CD8-positive, alpha-beta memory T cell (primary cell): ENCODE data around the gene PRSS2. TPM values are rescaled to one million over a fixed set of nuclear protein-coding genes. Genes with fewer than 3 reads are reported as not detected.
A peak's percentile ranks its signal among the peaks of the same experiment; 100 is the strongest.
"Not testable (repeated sequence)": the region's sequence is repeated elsewhere in the genome, so short reads cannot be mapped to it uniquely, and the experiment has no call there.

Experiments used
- CTCF ChIA-PET: fragments of 350-600 bp; sonication (Branson Sonifier 250); formaldehyde crosslinking; loops from one replicate; lab custom pipeline; 2021; ENCODE audit warnings: antibody characterized with exemption; lab: Charles Lee
- POLR2A ChIA-PET: fragments of 350-600 bp; sonication (Branson Sonifier 250); formaldehyde crosslinking; loops from one replicate; lab custom pipeline; 2021; ENCODE audit warnings: antibody characterized with exemption; lab: Charles Lee
- DNase-seq, 5 donors: peaks; one replicate each; pipeline versions ENCODE4 v3.0.0 to v3.0.0-alpha.2; 2020 to 2022; ENCODE audit warnings: mixed read lengths in 1 of 5
- H3K27ac ChIP-seq: one replicate; pipeline ENCODE4 v1.7.0; 2013; ENCODE audit warnings: low read depth, mild to moderate bottlenecking, low read length, moderate library complexity
- H3K27me3 ChIP-seq: 2 replicates; pipeline ENCODE4 v1.7.0; 2013; ENCODE audit warnings: low read length, mild to moderate bottlenecking; ENCODE audit not compliant: insufficient read depth, poor library complexity, severe bottlenecking
- H3K36me3 ChIP-seq: 2 replicates; pipeline ENCODE4 v1.7.0; 2013; ENCODE audit warnings: mild to moderate bottlenecking, low read length, moderate library complexity; ENCODE audit not compliant: insufficient read depth
- H3K4me1 ChIP-seq: 2 replicates; pipeline ENCODE4 v1.7.0; 2013; ENCODE audit warnings: mild to moderate bottlenecking, low read length, moderate library complexity; ENCODE audit not compliant: insufficient read depth
- H3K4me3 ChIP-seq: 2 replicates; pipeline ENCODE4 v1.7.0; 2013; ENCODE audit warnings: mild to moderate bottlenecking, low read length
- H3K9me3 ChIP-seq: 2 replicates; pipeline ENCODE4 v1.7.0; 2013; ENCODE audit warnings: mild to moderate bottlenecking, low read length
- H3K27ac Mint-ChIP-seq, 8 donors: one replicate each; pipeline ENCODE4 v1.8.0; 2020 to 2021; ENCODE audit warnings: mixed read lengths in 8 of 8, mild to moderate bottlenecking in 6 of 8, inconsistent platforms in 3 of 8, moderate library complexity in 3 of 8
- H3K27me3 Mint-ChIP-seq, 2 donors: one replicate each; pipeline ENCODE4 v1.8.0; 2020 to 2021; ENCODE audit warnings: mixed read lengths in 2 of 2, mild to moderate bottlenecking in 1 of 2, moderate library complexity in 1 of 2
- H3K36me3 Mint-ChIP-seq, 3 donors: one replicate each; pipeline ENCODE4 v1.8.0; 2020 to 2021; ENCODE audit warnings: mixed read lengths in 3 of 3, inconsistent platforms in 1 of 3, mild to moderate bottlenecking in 1 of 3
- H3K4me1 Mint-ChIP-seq, 3 donors: one replicate each; pipeline ENCODE4 v1.8.0; 2020 to 2021; ENCODE audit warnings: mixed read lengths in 3 of 3, inconsistent platforms in 1 of 3, mild to moderate bottlenecking in 1 of 3
- H3K4me3 Mint-ChIP-seq, 7 donors: one replicate each; pipeline ENCODE4 v1.8.0; 2020 to 2021; ENCODE audit warnings: mixed read lengths in 7 of 7, mild to moderate bottlenecking in 6 of 7, moderate library complexity in 4 of 7, inconsistent platforms in 2 of 7
- H3K9me3 Mint-ChIP-seq, 5 donors: one replicate each; pipeline ENCODE4 v1.8.0; 2020 to 2022; ENCODE audit warnings: mixed read lengths in 5 of 5, mild to moderate bottlenecking in 3 of 5, moderate library complexity in 2 of 5, inconsistent platforms in 1 of 5
- polyA plus RNA-seq: library from polyadenylated mRNA; unstranded; fragments of 300-500 nt; fragmentation: Illumina TruSeq; gene quantifications from one replicate; pipeline ENCODE4 v1.2.3, GENCODE V29; 2021
- total RNA-seq, 2 experiments: library from RNA; stranded (reverse); gene quantifications; one replicate each; pipeline ENCODE4 v1.2.3, GENCODE V29; 2021

PRSS2 gene
- total and polyA plus RNA-seq, 3 experiments from 2014 or later = not detected

DNA sequence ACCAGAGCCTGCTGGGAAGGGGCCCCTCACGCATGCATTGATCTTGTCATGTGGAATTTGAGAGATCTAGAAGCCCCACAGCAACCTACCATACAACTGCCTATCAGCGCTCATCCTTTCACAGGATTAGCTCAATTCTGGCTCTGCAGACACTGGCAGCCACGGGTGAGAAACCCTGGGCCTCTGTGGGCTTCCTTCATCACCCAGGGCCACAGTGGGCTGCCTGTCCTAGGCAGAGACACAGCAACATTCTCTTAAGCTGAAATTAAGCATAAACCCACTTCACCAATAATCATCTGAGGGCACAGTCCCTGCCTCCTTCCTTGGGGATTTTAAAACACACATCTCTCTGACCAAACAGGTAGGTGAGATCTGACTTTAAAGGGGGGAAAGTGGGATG is 3.3 kb upstream of the PRSS2 start:
- no peaks in the 10 kb centered on the region for H3K9me3 ChIP-seq
- DNase-seq = no peak
- Mint-ChIP-seq H3K4me3 (no peak overlapping the region), H3K9me3 (no peaks in the 10 kb centered on the region), H3K4me1 (peaks cover 0 to 2% (median 0%) of the 10 kb centered on the region in 3 donors), H3K27me3 (peaks cover 2 to 3% of the 10 kb centered on the region in 2 donors), H3K36me3 (no peaks in the 10 kb centered on the region), H3K27ac (no peak overlapping the region)
- H3K4me3 ChIP-seq = no peak overlapping the region
- H3K36me3 ChIP-seq = no peaks in the 10 kb centered on the region
- CTCF ChIA-PET = no interaction called here
- H3K27ac ChIP-seq = no peak overlapping the region
- H3K4me1 ChIP-seq = no peaks in the 10 kb centered on the region
- H3K27me3 ChIP-seq = no peaks in the 10 kb centered on the region
- POLR2A ChIA-PET = no interaction called here

DNA sequence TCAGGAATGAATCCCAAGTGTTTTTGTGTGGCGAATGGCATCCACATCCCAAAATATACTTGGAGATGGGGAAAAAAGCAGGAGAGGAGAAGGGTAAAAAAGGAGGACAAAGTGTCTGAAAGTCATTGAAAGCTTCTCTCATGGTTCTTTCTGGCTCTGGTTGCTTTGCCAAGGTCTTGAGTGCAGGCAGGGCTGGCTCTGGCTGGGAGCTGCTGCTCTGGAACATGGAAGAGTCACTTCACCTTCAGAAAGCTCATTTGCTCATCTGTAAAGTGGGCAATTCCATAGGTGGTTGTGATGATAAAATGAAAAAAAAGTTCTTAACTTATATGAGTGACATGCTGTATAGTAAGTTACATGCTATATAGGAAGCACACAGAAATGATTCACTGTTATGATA is 2.9 kb upstream of the PRSS2 start:
- Histone ChIP-seq H3K4me3 (no peak overlapping the region), H3K27ac (no peak overlapping the region), H3K4me1 (no peaks in the 10 kb centered on the region), H3K9me3 (no peaks in the 10 kb centered on the region), H3K27me3 (no peaks in the 10 kb centered on the region), H3K36me3 (no peaks in the 10 kb centered on the region)
- Mint-ChIP-seq H3K36me3 (no peaks in the 10 kb centered on the region), H3K27ac (no peak overlapping the region), H3K4me3 (no peak overlapping the region), H3K4me1 (peaks cover 0 to 2% (median 0%) of the 10 kb centered on the region in 3 donors), H3K9me3 (no peaks in the 10 kb centered on the region), H3K27me3 (peaks cover 2 to 3% of the 10 kb centered on the region in 2 donors)
- ChIA-PET POLR2A (no interaction called here), CTCF (no interaction called here)
- no peak for DNase-seq

DNA sequence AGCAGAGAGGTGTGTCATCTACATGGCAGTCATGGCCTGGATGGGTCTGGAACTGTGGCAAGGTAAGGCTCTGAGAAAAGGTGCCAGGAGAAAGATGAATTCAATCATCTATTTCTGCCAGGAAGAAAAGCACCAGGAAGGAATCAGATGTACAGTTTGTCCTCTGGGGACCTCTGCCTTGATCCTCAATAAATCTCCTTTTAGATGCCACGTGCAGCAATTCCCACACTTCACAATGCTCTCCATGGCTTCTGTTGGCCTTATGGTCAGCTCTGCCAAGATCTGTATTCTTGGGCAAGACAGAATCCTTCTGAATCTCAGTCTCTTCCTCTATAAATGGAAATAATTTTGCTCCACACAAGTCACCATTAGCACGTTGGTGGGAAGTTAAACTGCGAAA is 1.9 kb upstream of the PRSS2 start:
- CTCF ChIA-PET, H3K27ac Mint-ChIP-seq, H3K4me3 Mint-ChIP-seq, POLR2A ChIA-PET, H3K27me3 Mint-ChIP-seq, H3K36me3 ChIP-seq, H3K4me1 Mint-ChIP-seq, H3K4me1 ChIP-seq, H3K27ac ChIP-seq, H3K9me3 ChIP-seq, H3K9me3 Mint-ChIP-seq, H3K36me3 Mint-ChIP-seq, H3K27me3 ChIP-seq, H3K4me3 ChIP-seq, DNase-seq: not testable (repeated sequence)

DNA sequence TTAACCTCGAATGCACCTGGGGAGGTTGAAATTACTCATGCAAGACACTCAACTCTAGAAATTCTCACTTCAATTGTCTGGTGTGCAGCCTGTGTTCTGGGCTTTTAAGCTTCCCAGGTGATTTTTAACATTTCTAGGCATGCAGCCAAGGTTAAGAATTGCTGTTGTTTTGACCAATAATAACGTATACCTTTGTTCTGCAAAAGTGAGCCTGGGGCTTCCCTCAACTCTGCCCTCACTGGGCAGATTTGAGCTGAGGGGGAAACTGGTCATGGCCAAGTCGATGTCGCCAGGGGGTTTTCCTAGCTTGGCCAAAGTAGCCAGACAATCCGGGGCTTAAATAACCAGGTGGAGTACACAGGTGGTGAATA is 568 bp downstream of the PRSS2 start:
- no peak overlapping the region for H3K4me3 Mint-ChIP-seq
- no peaks in the 10 kb centered on the region for H3K9me3 Mint-ChIP-seq
- Histone ChIP-seq H3K4me3 (no peak overlapping the region), H3K4me1 (no peaks in the 10 kb centered on the region), H3K27me3 (no peaks in the 10 kb centered on the region), H3K9me3 (no peaks in the 10 kb centered on the region), H3K36me3 (no peaks in the 10 kb centered on the region), H3K27ac (no peak overlapping the region)
- ChIA-PET POLR2A (no interaction called here), CTCF (no interaction called here)
- peaks cover 2 to 3% of the 10 kb centered on the region in 2 donors for H3K27me3 Mint-ChIP-seq
- no peak for DNase-seq
- no peaks in the 10 kb centered on the region for H3K36me3 Mint-ChIP-seq
- H3K4me1 Mint-ChIP-seq = peaks cover 0 to 2% (median 0%) of the 10 kb centered on the region in 3 donors
- H3K27ac Mint-ChIP-seq = no peak overlapping the region

DNA sequence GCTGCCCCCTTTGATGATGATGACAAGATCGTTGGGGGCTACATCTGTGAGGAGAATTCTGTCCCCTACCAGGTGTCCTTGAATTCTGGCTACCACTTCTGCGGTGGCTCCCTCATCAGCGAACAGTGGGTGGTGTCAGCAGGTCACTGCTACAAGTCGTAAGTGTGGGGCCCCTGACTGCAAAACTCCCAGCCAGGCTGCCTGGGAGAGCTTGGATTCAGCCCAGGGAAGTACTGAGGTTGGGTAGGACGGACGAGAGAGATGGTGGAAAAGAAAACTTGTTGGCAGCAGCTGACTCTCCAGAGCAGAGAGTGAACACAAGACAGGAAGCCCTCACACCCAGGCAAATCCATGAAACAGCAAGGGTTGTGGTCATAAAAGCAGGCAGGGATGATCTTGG is 1.3 kb downstream of the PRSS2 start:
- Histone ChIP-seq H3K4me1 (no peaks in the 10 kb centered on the region), H3K4me3 (no peak overlapping the region), H3K27ac (no peak overlapping the region), H3K9me3 (no peaks in the 10 kb centered on the region), H3K27me3 (no peaks in the 10 kb centered on the region), H3K36me3 (no peaks in the 10 kb centered on the region)
- H3K27me3 Mint-ChIP-seq = peaks cover 2 to 3% of the 10 kb centered on the region in 2 donors
- H3K27ac Mint-ChIP-seq = no peak overlapping the region
- DNase-seq = no peak
- no peaks in the 10 kb centered on the region for H3K9me3 Mint-ChIP-seq
- no peaks in the 10 kb centered on the region for H3K36me3 Mint-ChIP-seq
- POLR2A ChIA-PET = no interaction called here
- CTCF ChIA-PET = no interaction called here
- H3K4me3 Mint-ChIP-seq = peak overlapping the region in 1 of 7 donors; percentile 19
- peaks cover 0 to 2% (median 0%) of the 10 kb centered on the region in 3 donors for H3K4me1 Mint-ChIP-seq

DNA sequence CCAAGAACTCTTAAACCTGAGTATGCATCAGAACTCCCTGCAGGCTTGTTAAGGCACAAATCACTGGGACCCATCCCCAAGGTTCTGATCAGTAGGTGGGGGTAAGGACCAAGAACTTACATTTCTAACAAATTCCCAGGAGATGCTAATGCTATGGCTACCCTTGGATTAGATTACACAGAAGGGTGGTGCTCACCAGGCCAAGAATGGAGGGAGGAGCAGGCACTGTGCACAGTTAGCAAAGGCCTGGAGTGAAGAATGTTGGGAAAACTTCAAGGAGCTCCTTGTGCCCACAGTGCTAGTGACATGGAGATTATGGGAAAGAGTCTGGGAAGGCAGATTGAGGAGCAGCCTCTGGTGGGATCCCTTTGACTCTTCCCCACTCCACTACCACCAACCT is 1.9 kb downstream of the PRSS2 start:
- no peaks in the 10 kb centered on the region for H3K4me1 ChIP-seq
- POLR2A ChIA-PET = no interaction called here
- DNase-seq = no peak
- CTCF ChIA-PET = no interaction called here
- Mint-ChIP-seq H3K36me3 (no peaks in the 10 kb centered on the region), H3K9me3 (no peaks in the 10 kb centered on the region), H3K27me3 (peaks cover 2 to 3% of the 10 kb centered on the region in 2 donors), H3K4me1 (peaks cover 0 to 2% (median 0%) of the 10 kb centered on the region in 3 donors), H3K27ac (no peak overlapping the region), H3K4me3 (no peak overlapping the region)
- H3K27ac ChIP-seq = no peak overlapping the region
- no peak overlapping the region for H3K4me3 ChIP-seq
- no peaks in the 10 kb centered on the region for H3K36me3 ChIP-seq
- no peaks in the 10 kb centered on the region for H3K9me3 ChIP-seq
- no peaks in the 10 kb centered on the region for H3K27me3 ChIP-seq

DNA sequence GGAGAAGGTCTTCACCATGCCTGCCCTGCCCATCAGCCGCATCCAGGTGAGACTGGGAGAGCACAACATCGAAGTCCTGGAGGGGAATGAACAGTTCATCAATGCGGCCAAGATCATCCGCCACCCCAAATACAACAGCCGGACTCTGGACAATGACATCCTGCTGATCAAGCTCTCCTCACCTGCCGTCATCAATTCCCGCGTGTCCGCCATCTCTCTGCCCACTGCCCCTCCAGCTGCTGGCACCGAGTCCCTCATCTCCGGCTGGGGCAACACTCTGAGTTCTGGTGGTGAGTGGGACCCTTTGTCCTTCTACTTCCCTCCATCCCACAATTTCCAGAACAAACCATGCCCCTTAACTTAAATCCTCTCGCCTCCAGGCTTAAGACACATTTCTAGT is 2.5 kb downstream of the PRSS2 start:
- Mint-ChIP-seq H3K36me3 (no peaks in the 10 kb centered on the region), H3K4me1 (peaks cover 0 to 2% (median 0%) of the 10 kb centered on the region in 3 donors), H3K27ac (no peak overlapping the region), H3K9me3 (no peaks in the 10 kb centered on the region), H3K4me3 (no peak overlapping the region), H3K27me3 (peaks cover 0 to 2% of the 10 kb centered on the region in 2 donors)
- no peak for DNase-seq
- H3K27me3 ChIP-seq = no peaks in the 10 kb centered on the region
- no peaks in the 10 kb centered on the region for H3K9me3 ChIP-seq
- H3K36me3 ChIP-seq = no peaks in the 10 kb centered on the region
- no peak overlapping the region for H3K27ac ChIP-seq
- POLR2A ChIA-PET = no interaction called here
- CTCF ChIA-PET = no interaction called here
- no peak overlapping the region for H3K4me3 ChIP-seq
- no peaks in the 10 kb centered on the region for H3K4me1 ChIP-seq

DNA sequence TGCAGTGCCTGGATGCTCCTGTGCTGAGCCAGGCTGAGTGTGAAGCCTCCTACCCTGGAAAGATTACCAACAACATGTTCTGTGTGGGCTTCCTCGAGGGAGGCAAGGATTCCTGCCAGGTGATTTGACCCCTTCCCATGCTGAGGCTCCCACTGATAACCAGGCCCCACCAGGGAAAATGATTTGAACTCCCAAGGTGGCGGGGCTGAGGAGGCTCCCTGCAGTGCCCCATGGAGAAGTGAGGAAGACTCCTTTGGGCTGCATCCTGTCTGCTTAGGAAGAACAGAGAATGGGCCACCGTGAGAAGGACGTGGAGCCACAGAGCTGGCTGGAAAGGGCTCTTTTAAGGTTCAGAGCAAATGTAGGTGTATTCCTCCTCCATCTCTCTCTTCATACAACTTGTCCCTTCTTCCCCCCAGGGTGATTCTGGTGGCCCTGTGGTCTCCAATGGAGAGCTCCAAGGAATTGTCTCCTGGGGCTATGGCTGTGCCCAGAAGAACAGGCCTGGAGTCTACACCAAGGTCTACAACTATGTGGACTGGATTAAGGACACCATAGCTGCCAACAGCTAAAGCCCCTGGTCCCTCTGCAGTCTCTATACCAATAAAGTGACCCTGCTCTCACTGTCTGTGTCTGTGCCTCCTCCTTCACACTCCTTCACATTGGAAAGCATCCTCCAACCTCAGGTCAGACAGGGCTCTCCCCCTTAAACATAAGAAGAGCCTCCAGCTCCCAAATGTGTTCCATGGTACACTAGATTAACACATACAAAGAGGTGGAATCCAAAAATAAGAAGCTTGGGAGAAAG is 3.4 kb downstream of the PRSS2 start:
- Mint-ChIP-seq H3K36me3 (no peaks in the 10 kb centered on the region), H3K27ac (peak overlapping the region in 1 of 8 donors; percentile 63), H3K4me3 (no peak overlapping the region), H3K27me3 (no peaks in the 10 kb centered on the region), H3K4me1 (peaks cover 0 to 2% (median 0%) of the 10 kb centered on the region in 3 donors), H3K9me3 (no peaks in the 10 kb centered on the region)
- Histone ChIP-seq H3K27me3 (no peaks in the 10 kb centered on the region), H3K27ac (no peak overlapping the region), H3K4me3 (no peak overlapping the region), H3K9me3 (no peaks in the 10 kb centered on the region), H3K4me1 (no peaks in the 10 kb centered on the region), H3K36me3 (no peaks in the 10 kb centered on the region)
- POLR2A ChIA-PET = no interaction called here
- CTCF ChIA-PET = no interaction called here
- DNase-seq = no peak
